Measurements from ENCODE around the gene GOSR1. TPM values are rescaled to one million over a fixed set of nuclear protein-coding genes. Genes with fewer than 3 reads are reported as not detected.
"Not testable (repeated sequence)": the region's sequence is repeated elsewhere in the genome, so short reads cannot be mapped to it uniquely, and the experiment has no call there.

GOSR1 gene
- polyA plus RNA-seq, 10 donors: 23.2 to 32.7 (median 28.3) TPM

DNA sequence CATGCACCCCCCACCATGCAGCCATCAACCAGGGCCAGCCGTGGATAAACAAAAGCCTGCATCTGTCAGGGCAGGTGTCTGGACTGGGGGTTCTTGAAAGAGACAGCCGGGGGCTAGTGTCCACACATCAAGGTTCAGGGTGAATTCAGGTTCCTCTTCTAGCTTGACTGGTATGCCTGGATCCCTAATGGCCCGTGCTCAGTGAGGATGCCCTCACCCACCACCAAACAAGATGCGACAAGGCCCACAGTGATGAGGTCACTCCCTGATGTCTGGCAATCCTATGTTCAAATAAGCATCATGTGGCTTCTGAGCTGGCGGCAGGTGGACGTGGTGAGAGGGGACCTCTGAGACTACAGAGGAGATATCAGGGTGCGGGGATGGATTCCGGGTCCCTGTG lies 64.6 kb downstream of the GOSR1 start:
- no peak for DNase-seq

GRCh38 chr17:30543456-30543855 lies 66.2 kb downstream of the GOSR1 start:
- no peak for DNase-seq

DNA sequence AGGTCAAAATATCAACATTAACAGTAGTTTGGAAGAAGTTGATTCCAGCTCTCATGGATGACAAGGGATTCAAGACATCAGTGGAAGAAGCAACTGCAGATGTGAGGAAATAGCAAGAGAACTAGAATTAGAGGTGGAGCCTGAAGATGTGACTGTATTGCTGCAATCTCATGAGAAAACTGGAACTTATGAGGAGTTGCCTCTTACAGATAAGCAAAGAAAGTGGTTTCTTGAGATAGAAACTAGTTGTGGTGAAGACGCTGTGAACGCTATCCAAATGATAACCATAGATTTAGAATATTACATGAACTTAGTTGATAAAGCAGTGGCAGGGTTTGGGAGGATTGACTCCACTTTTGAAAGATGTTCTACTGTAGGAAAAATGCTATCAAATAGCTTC lies 67.8 kb downstream of the GOSR1 start:
- DNase-seq: no peak

GRCh38 chr17:30547778-30548573 lies 70.8 kb downstream of the GOSR1 start:
- no peak for DNase-seq

DNA sequence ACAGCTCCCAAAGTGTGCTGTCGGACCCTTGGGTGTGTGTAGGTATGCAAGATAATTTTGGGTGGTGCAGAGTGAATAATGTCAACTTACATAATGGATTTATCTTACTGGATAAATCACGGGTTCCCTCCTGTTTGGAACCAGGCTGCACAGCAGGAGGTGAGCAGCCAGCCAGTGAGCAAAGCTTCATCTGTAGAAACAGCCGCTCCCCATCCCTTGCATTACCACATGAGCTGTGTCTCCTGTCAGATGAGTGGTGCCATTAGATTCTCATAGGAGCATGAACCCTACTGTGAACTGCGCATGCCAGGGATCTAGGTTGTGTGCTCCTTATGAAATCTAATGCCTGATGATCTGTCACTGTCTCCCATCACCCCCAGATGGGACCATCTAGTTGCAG lies 72.0 kb downstream of the GOSR1 start:
- DNase-seq: not testable (repeated sequence)

DNA sequence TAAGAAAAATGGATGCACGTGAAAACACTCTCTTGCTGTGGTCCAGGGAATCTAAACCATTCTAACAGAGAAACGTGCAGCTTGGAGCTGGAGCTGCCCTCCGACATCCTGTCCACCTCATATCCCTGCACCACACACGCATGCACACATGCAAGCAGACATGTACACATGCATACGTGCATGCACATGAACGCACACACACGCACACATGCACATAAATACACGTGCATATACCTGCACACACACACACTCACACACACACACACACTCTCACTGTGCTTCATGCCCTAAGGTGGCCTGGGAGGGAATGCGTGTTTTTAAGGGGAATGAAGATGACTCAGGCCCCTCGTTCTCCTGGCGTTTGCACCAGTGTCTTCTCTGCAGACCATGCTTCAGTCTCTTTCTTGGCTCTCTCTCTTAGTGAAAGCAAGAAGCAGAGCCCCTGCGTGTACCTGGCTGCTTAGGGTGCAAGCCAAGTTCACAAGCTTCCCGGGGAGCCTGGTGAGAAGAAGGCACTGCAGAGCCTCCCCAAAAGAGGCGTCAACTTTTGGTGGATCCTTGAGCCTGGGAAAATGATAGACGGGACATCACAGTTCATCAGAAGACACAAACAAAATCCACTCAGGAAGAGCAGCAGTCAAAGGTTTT lies 72.8 kb downstream of the GOSR1 start:
- DNase-seq: no peak

DNA sequence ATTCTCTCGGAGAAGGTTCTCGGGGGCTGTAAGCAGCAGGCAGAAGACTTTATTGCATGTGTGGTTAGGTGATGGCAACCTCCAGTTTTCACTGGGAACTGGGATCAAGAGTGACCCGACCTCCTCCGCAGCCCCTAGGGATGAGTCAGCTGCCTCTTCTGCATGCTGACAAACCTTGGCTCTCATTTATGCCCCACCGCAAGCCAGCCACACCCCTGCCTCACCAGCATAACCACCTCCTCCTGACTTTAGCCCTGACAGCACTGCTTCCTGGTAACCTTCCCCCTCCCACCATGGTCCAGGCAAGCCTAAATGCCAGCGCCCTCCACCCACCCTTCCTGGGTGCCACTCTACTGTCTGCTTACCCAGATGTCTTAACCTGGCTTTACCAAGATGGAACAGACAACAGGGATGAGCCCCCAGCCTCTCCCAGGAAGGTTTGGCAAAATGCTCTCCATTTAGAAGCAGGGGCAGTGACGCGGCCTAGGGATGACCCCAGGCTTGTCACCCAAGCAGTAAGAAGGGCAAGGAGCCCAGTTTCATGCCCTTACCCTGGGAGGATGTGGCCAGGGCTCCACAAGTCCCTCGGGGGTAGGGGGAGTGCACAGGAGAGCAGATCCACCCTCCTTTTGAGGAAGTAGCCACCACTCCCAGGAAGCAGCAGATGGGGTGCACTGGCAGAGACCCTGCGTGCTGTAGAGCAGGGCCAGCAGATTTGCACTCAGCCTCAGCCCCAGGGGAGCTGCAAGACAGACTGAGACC lies 73.5 kb downstream of the GOSR1 start:
- DNase-seq: no peak

- not testable (repeated sequence) for DNase-seq
Measured at GRCh38 chr17:30551274-30551995, 74.2 kb downstream of the GOSR1 start.

DNA sequence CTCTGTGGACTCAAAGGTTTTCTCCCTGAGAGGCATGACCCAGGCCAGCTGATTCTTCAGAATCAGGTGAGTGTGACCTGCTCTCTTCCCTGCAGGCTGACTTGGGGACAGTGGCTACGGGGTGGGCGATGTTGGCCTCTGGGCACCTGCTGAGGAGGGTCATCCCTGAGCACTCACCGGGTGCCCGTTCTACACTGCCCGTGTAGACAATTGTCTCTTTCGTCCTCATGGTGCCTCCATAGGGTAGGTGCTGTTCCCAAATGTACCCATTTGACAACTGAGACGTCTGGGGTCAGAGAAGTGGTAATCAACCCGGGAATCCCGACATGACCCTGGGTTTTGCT lies 74.8 kb downstream of the GOSR1 start:
- no peak for DNase-seq

- DNase-seq: no peak
Measured at GRCh38 chr17:30552994-30553566, 75.9 kb downstream of the GOSR1 start.

DNA sequence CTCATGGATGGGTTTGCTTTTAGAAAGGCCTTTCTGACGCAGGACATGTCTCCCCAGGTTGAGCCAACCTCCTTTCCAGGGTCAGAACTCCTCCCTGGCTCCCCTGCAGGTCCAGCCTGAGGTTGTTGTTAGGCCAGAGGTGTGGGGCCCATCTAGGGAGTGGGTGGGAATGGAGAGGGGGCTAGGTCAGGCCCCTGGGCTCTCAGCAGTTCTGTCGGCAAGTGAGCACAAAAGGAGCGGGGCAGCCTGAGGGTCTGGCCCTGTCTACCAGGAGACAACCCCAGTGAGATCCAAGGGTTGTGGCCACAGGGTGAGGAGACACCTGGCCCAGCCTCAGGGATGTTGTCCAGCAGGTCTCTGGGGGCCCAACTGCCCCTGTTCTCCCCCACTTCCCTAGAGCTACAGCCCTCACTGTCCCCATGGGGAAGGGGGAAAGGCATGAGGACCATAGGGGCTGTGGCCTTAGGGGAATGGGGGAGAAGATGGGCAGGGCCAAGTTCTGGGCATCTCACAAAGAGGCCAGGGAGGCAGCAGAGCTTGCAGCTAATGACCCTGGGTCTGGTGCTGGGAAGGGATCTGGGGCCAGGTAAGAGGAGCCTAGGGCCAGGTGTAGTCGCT lies 76.7 kb downstream of the GOSR1 start:
- DNase-seq: not testable (repeated sequence)

- no peak for DNase-seq
Measured at GRCh38 chr17:30554839-30555751, 77.9 kb downstream of the GOSR1 start.

DNA sequence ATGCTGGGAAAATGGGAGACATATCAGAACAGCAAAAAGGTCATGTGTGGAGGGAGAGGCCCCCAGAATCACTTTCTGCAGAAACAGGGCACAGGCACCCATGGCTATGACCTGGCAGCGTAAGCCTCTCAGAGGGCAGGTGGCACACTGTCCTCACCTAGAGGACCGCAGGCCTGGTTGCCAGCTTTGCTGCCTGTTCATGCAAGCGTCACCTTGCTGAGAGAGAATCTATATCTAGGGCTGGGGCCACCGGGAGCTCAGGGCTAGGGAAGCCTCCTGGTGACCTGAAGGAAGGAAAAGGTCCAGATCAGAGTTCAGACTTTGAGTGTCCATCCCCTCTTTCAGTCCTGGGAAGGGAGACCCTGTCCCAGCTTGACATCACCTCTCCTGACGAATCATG lies 78.7 kb downstream of the GOSR1 start:
- no peak for DNase-seq

DNA sequence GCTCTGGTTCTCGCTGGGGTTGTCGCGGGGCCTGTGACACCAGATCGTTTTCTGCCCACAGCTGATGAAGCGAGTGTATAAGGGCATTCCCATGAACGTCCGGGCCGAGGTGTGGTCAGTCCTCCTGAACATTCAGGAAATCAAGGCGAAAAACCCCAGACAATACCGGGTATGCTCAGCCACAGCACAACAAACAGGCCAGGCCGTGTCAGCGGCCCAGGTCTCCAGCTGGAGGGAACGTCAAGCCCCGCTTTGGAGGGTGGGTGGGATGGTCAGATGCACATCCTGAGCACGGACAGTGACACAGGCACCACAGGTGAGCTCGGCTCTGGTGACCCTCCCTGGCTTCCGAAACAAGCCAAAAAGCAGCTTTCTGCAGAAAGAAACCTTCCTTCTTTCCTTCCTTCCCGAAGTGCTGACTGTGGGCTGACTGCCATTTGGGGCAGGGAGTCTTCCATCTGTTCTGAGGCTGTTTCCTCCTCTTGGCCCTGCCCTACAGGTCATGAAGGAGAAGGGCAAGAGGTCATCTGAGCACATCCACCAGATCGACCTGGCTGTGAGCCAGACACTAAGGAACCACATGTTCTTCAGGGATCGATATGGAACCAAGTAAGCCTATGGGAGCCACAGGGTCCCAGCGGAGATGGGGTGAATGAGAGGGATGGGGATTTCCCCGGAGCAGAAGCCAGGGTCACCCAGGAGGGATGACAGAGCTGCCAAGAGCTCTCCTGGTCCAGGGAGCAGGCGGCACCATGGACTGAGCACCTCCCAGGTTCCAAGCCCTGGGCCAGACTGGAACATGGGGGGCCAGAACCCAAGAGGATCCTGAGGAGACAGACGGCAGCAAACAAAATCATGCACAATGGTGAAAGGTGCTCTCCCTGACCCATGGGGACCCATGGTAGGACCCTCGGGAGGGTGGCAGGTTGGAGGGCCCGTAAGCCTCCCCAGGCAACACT lies 79.4 kb downstream of the GOSR1 start:
- DNase-seq: no peak

DNA sequence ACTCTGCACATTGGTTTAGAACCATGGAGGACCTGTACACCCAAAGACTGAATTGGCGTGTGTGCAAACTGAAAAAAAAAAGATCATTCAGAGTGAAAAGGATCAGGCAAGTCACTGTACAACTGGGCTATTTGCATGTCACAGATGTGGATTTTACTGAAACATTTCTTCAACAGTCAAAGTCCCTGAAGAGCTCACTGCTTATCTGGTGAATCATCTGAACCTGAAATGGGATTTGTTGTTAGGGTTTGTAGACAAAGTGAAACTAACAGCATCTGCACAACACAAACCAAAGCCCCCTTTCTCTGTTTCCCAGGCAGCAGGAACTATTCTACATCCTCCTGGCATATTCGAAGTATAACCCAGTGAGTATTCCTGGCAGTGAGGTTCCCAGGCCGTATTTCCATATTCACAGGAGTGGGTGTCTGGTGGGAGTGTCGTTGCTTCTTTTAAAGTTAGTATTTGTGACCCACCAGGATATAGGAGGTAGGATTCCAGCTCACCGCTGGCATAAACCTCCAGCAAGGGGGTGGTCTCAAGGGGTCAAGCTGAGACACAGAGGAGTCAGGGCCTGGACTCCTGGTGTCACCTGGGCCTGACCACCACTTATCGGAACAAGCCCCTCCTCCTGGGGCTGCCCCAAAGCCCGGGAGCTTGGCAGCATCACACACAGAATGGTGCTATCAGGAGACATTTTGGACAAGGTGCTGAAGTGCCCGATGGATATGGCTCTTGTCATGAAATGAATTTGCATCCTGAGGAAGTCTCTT lies 80.9 kb downstream of the GOSR1 start:
- no peak for DNase-seq

GRCh38 chr17:30558686-30559545 lies 81.7 kb downstream of the GOSR1 start:
- no peak for DNase-seq

DNA sequence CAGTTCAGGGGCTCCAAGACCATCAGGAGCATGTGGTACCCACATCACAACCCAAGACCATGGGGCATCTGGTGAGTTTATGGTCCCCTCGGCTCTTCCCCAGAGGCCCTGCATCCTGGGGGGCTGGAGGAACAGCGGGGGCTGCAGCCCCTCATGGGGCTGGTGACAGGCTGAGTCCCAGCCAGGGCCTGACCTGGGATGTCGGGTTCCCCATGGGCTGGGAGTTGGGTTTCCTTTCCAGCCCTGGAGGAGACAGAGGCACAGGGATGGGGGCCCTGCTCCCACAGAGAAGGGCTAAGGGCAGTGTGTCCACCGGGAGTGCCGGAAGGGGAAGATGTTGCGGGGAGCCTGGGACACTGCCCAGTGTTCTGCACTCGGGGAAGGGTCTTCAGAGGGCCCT lies 82.4 kb downstream of the GOSR1 start:
- DNase-seq: no peak

All from muscle of back (tissue), 11 donors.